ENCODE results near the gene ETV3L. TPM values are rescaled to one million over a fixed set of nuclear protein-coding genes. Genes with fewer than 3 reads are reported as not detected.

The ETV3L gene
- total RNA-seq, 1 donor from 2014 or later: not detected

DNA sequence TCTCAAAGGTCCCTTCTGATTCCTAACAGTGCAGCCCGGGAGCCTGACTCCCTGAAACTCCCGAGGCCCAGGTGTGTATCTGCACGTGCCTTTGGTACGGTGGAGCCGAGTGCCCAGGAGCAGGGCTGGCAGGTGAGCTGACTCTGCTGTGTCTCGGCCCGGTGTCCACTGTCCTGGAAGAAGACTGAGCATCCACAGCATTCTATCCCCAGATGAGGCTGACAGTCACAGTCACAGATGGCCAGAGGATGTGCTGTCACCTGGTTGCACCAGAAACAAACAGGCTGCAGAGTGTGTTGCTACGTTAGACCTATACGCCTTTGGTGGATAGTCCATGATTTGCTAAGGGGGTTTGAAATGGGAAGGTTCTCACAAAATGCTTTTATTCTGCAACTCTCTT lies 9.8 kb downstream of the ETV3L start:
- Mint-ChIP-seq H3K27ac (ENCODE audit: unreplicated experiment) (no peak overlapping the region), H3K4me1 (ENCODE audit: low read depth) (peaks cover 10% of the 10 kb centered on the region), H3K9me3 (ENCODE audit: low read depth) (no peaks in the 10 kb centered on the region), H3K36me3 (ENCODE audit: low read depth) (no peaks in the 10 kb centered on the region), H3K4me3 (ENCODE audit: unreplicated experiment) (no peak overlapping the region), H3K27me3 (ENCODE audit: low read depth) (no peaks in the 10 kb centered on the region)
- TF ChIP-seq, protein P1, sequence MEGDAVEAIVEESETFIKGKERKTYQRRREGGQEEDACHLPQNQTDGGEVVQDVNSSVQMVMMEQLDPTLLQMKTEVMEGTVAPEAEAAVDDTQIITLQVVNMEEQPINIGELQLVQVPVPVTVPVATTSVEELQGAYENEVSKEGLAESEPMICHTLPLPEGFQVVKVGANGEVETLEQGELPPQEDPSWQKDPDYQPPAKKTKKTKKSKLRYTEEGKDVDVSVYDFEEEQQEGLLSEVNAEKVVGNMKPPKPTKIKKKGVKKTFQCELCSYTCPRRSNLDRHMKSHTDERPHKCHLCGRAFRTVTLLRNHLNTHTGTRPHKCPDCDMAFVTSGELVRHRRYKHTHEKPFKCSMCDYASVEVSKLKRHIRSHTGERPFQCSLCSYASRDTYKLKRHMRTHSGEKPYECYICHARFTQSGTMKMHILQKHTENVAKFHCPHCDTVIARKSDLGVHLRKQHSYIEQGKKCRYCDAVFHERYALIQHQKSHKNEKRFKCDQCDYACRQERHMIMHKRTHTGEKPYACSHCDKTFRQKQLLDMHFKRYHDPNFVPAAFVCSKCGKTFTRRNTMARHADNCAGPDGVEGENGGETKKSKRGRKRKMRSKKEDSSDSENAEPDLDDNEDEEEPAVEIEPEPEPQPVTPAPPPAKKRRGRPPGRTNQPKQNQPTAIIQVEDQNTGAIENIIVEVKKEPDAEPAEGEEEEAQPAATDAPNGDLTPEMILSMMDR (IDR thresholded peaks at IDR 0.05): no peak
- no peak for DNase-seq (ENCODE audit: low spot score)

DNA sequence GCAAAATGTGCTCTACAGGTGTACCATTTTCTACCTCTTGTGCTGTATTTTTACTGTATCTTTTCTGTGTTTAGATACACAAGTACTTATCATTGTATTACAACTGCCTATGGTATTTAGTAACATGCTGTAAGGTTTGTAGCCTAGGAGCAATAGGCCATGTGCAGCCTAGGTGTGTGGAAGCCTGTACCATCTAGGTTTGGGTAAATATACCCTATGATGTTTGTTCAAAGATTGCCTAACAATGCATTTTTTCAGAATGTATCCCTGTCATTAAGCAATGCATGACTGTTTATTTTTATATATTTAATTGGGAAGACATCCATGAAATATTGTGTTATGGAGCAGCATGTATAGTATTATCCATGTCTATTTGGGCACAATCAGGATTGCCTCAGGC lies 11.0 kb downstream of the ETV3L start:
- Mint-ChIP-seq H3K27me3 (ENCODE audit: low read depth) (no peaks in the 10 kb centered on the region), H3K36me3 (ENCODE audit: low read depth) (no peaks in the 10 kb centered on the region), H3K27ac (ENCODE audit: unreplicated experiment) (no peak overlapping the region), H3K9me3 (ENCODE audit: low read depth) (no peaks in the 10 kb centered on the region), H3K4me1 (ENCODE audit: low read depth) (peaks cover 10% of the 10 kb centered on the region), H3K4me3 (ENCODE audit: unreplicated experiment) (no peak overlapping the region)
- no peak for DNase-seq (ENCODE audit: low spot score)
- TF ChIP-seq, protein P1 (IDR thresholded peaks at IDR 0.05): no peak

DNA sequence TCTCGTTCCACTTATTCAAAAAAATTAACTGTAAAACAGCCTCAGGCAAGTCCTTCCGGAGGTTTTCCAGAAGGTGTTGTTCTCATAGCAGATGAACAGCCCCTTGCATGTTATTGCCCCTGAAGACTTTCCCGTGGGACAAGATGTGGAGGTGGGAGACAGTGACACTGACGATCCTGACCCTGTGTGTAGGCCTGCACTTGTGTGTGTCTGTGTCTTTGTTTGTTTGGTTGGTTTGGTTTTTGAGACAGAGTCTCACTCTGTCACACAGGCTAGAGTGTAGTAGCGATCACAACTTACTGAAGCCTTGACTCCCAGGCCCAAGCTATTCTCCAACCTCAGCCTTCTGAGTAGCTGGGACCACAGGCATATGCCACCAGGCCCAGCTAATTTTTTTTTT lies 12.6 kb downstream of the ETV3L start:
- Mint-ChIP-seq H3K27me3 (ENCODE audit: low read depth) (peaks cover 9% of the 10 kb centered on the region), H3K27ac (ENCODE audit: unreplicated experiment) (no peak overlapping the region), H3K9me3 (ENCODE audit: low read depth) (no peaks in the 10 kb centered on the region), H3K4me3 (ENCODE audit: unreplicated experiment) (no peak overlapping the region), H3K4me1 (ENCODE audit: low read depth) (peaks cover 10% of the 10 kb centered on the region), H3K36me3 (ENCODE audit: low read depth) (no peaks in the 10 kb centered on the region)
- TF ChIP-seq, protein P1 (IDR thresholded peaks at IDR 0.05): no peak
- DNase-seq (ENCODE audit: low spot score): no peak

DNA sequence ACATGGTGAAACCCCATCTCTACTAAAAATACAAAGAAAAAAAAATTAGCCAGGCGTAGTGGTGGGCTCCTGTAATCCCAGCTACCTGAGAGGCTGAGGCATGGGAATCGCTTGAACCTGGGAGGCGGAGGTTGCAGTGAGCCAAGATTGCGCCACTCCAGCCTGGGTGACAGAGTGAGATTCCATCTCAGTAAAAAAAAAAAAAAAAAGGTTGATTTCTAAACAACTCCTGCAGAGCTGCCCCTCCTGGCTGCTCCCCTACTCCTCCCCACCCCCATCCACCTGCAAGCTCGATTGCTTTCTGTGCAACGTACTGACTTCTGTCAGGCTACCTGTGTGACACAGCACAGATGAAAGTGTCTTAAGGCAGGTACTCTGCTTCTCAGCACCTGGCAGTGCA lies 13.3 kb downstream of the ETV3L start:
- Mint-ChIP-seq H3K4me3 (ENCODE audit: unreplicated experiment) (no peak overlapping the region), H3K27ac (ENCODE audit: unreplicated experiment) (no peak overlapping the region), H3K36me3 (ENCODE audit: low read depth) (no peaks in the 10 kb centered on the region), H3K4me1 (ENCODE audit: low read depth) (peaks cover 10% of the 10 kb centered on the region), H3K9me3 (ENCODE audit: low read depth) (no peaks in the 10 kb centered on the region), H3K27me3 (ENCODE audit: low read depth) (peaks cover 9% of the 10 kb centered on the region)
- DNase-seq (ENCODE audit: low spot score): no peak
- TF ChIP-seq, protein P1 (IDR thresholded peaks at IDR 0.05): no peak

DNA sequence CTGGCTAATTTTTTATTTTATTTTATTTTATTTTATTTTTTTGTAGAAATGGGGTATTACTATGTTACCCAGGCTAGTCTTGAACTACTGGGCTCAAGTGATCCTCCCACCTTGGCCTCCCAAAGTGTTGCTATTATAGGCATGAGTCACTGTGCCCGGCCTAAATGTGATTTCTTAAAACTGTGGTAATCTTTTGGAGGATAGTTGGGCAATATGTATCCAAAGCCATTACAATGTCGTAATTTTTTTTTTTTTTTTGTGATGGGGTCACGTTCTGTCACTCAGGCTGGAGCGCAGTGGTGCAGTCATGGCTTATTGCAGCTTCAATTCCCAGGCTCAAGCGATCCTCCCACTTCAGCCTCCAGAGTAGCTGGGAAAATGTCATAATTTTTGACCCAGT lies 14.2 kb downstream of the ETV3L start:
- Mint-ChIP-seq H3K27ac (ENCODE audit: unreplicated experiment) (no peak overlapping the region), H3K4me1 (ENCODE audit: low read depth) (peaks cover 7% of the 10 kb centered on the region), H3K36me3 (ENCODE audit: low read depth) (no peaks in the 10 kb centered on the region), H3K4me3 (ENCODE audit: unreplicated experiment) (no peak overlapping the region), H3K9me3 (ENCODE audit: low read depth) (no peaks in the 10 kb centered on the region), H3K27me3 (ENCODE audit: low read depth) (peaks cover 9% of the 10 kb centered on the region)
- DNase-seq (ENCODE audit: low spot score): no peak
- TF ChIP-seq, protein P1 (IDR thresholded peaks at IDR 0.05): no peak
